GM23248 (cell line): ENCODE measurements around the gene FTL. TPM values are rescaled to one million over a fixed set of nuclear protein-coding genes. Genes with fewer than 3 reads are reported as not detected.

ENCODE experiments used
- DNase-seq: peaks from one replicate; pipeline ENCODE4 v3.0.0-alpha.2; 2015
- H2AFZ ChIP-seq: fragments of 200-600 bp; sonication (generic); 2 replicates; pipeline ENCODE4 v1.6.1; 2016; ENCODE audit warnings: antibody characterized with exemption
- H3F3A ChIP-seq: fragments of 200-600 bp; sonication (generic); 2 replicates; pipeline ENCODE4 v1.6.1; 2016; ENCODE audit warnings: mild to moderate bottlenecking, antibody characterized with exemption, mixed run types; ENCODE audit not compliant: insufficient read depth
- H3K27ac ChIP-seq: fragments of 200-600 bp; sonication (generic); 2 replicates; pipeline ENCODE4 v1.5.1; 2016; ENCODE audit warnings: mild to moderate bottlenecking
- H3K27me3 ChIP-seq: fragments of 200-600 bp; sonication (generic); replicated peaks from 2 replicates; pipeline ENCODE4 v1.6.1; 2016; ENCODE audit warnings: mild to moderate bottlenecking; ENCODE audit not compliant: insufficient read depth
- H3K36me3 ChIP-seq: fragments of 200-600 bp; sonication (generic); 2 replicates; pipeline ENCODE4 v1.6.1; 2016; ENCODE audit warnings: low read depth, mild to moderate bottlenecking
- H3K4me1 ChIP-seq: fragments of 200-600 bp; sonication (generic); 2 replicates; pipeline ENCODE4 v1.6.1; 2016; ENCODE audit warnings: mild to moderate bottlenecking; ENCODE audit not compliant: insufficient read depth
- H3K4me2 ChIP-seq: fragments of 200-600 bp; sonication (generic); one replicate; pipeline ENCODE4 v1.6.1; 2016; ENCODE audit warnings: mild to moderate bottlenecking; ENCODE audit not compliant: unreplicated experiment
- H3K4me3 ChIP-seq: fragments of 200-600 bp; sonication (generic); 2 replicates; pipeline ENCODE4 v1.5.1; 2016; ENCODE audit warnings: mild to moderate bottlenecking
- H3K79me2 ChIP-seq: fragments of 200-600 bp; sonication (generic); 2 replicates; pipeline ENCODE4 v1.6.1; 2016; ENCODE audit warnings: mild to moderate bottlenecking; ENCODE audit not compliant: insufficient read depth
- H3K9ac ChIP-seq: fragments of 200-600 bp; sonication (generic); 2 replicates; pipeline ENCODE4 v1.6.1; 2016; ENCODE audit warnings: mild to moderate bottlenecking
- H3K9me2 ChIP-seq: fragments of 200-600 bp; sonication (generic); 2 replicates; pipeline ENCODE4 v1.6.1; 2016; ENCODE audit warnings: mixed run types, mild to moderate bottlenecking, moderate library complexity; ENCODE audit not compliant: insufficient read depth
- H3K9me3 ChIP-seq: fragments of 200-600 bp; sonication (generic); one replicate; pipeline ENCODE4 v1.6.1; 2017; ENCODE audit warnings: low read depth
- H4K20me1 ChIP-seq: fragments of 200-600 bp; sonication (generic); 2 replicates; pipeline ENCODE4 v1.6.0; 2016; ENCODE audit not compliant: insufficient read depth
- EZH2 ChIP-seq: fragments of 200-600 bp; sonication (generic); IDR thresholded peaks from 2 replicates; pipeline ENCODE4 v1.6.1; 2018; ENCODE audit warnings: antibody characterized with exemption, mild to moderate bottlenecking; ENCODE audit not compliant: insufficient read depth, poor library complexity, severe bottlenecking
- EZH2phosphoT487 ChIP-seq: fragments of 200-600 bp; sonication (generic); IDR thresholded peaks from 2 replicates; pipeline ENCODE4 v1.6.1; 2018; ENCODE audit warnings: antibody characterized with exemption, moderate library complexity, mild to moderate bottlenecking, low read depth; ENCODE audit not compliant: insufficient read depth
- WGBS, 2 experiments: methylation state at CpG; one replicate each; pipeline ENCODE4 v1.1.6; 2015 to 2017; ENCODE audit warnings: low lambda C conversion rate in 2 of 2, low coverage in 1 of 2; ENCODE audit errors: missing lambda C conversion rate in 2 of 2; 5-methylcytosine and 5-hydroxymethylcytosine counted together
- in situ Hi-C: fragments of 300-500 bp; cut with MboI; formaldehyde crosslinking; loops from 2 replicates; pipeline ENCODE4 v1.15.0; 2020
- polyA plus RNA-seq: library from polyadenylated mRNA; unstranded; fragments of >200 nt; fragmentation: Nextera tagmentation; extraction: Ambion mirVana; gene quantifications from 2 replicates; pipeline ENCODE4 v1.2.1, GENCODE V29; 2016
- total RNA-seq: library from RNA; depleted of rRNA; stranded (reverse); fragments of >200 nt; shearing (Covaris generic); gene quantifications from 2 replicates; pipeline ENCODE4 v1.2.3, GENCODE V29; 2014

Gene FTL
- total and polyA plus RNA-seq, 2 experiments from 2014 or later: 2,848 to 8,171 TPM

DNA sequence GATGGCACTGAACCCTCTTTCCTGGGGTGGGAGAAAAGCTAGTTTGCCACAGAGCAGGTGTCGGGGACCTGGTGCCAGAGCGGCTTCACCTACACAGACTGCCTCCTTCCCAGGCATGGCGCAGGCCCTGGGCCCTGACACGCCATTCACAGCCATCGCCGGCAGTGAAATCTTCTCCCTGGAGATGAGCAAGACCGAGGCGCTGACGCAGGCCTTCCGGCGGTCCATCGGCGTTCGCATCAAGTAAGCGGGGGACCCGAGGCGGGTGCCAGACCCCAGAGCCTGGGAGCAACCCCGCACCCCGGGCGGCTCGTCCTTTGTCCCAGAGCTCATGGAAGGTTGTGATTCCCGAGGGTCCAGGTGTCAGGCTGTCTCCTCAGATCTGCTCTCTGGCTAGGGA is 41.8 kb downstream of the FTL start:
- no peak for TF ChIP-seq EZH2
- no peak for TF ChIP-seq EZH2phosphoT487
- H3K9ac ChIP-seq: no peak overlapping the region
- H3K9me2 ChIP-seq: no peaks in the 10 kb centered on the region
- no peaks in the 10 kb centered on the region for H3K27me3 ChIP-seq
- no peak overlapping the region for H3K4me2 ChIP-seq
- H3K36me3 ChIP-seq: peaks cover 3% of the 10 kb centered on the region; the same call in 1 of the 2 replicates
- no peaks in the 10 kb centered on the region for H4K20me1 ChIP-seq
- H3K4me3 ChIP-seq: no peak overlapping the region
- H3K9me3 ChIP-seq: no peaks in the 10 kb centered on the region
- H3K27ac ChIP-seq: no peak overlapping the region
- no peaks in the 10 kb centered on the region for H3K4me1 ChIP-seq
- DNase-seq: no peak
- H2AFZ ChIP-seq: no peak overlapping the region
- H3K79me2 ChIP-seq: peaks cover 6% of the 10 kb centered on the region; the same call in 1 of the 2 replicates
- in situ Hi-C loops: no loop called here
- H3F3A ChIP-seq: no peaks in the 10 kb centered on the region
- 94 to 95% methylated on average over 17 to 22 of the region's 22 CpGs for WGBS, 2 experiments

DNA sequence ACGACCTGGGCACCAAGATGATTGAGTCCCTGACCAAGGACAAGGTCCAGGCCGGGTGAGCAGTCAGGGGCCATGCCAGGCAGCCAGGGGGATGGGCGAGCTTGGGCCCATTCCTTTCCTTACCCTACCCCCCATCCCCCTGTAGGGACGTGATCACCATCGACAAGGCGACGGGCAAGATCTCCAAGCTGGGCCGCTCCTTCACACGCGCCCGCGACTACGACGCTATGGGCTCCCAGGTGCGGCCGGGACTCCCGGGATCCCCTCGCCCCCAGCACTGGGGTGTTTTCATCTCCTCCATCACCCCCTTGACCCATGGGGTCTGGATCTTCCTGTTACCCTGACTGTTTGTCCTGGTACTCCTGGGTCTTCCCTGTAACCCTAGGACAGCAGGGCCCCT is 44.7 kb downstream of the FTL start:
- Histone ChIP-seq H2AFZ (no peak overlapping the region), H3K4me2 (no peak overlapping the region), H3K79me2 (no peaks in the 10 kb centered on the region), H3K4me1 (no peaks in the 10 kb centered on the region), H3F3A (no peaks in the 10 kb centered on the region), H3K36me3 (peaks cover 3% of the 10 kb centered on the region; the same call in 1 of the 2 replicates), H3K9ac (no peak overlapping the region), H3K27ac (no peak overlapping the region), H3K27me3 (no peaks in the 10 kb centered on the region), H3K4me3 (no peak overlapping the region), H3K9me2 (no peaks in the 10 kb centered on the region), H4K20me1 (no peaks in the 10 kb centered on the region), H3K9me3 (no peaks in the 10 kb centered on the region)
- no peak for DNase-seq
- TF ChIP-seq EZH2phosphoT487 (no peak), EZH2 (no peak)
- 88 to 91% methylated on average over 17 to 18 of the region's 18 CpGs for WGBS, 2 experiments
- in situ Hi-C loops: no loop called here

DNA sequence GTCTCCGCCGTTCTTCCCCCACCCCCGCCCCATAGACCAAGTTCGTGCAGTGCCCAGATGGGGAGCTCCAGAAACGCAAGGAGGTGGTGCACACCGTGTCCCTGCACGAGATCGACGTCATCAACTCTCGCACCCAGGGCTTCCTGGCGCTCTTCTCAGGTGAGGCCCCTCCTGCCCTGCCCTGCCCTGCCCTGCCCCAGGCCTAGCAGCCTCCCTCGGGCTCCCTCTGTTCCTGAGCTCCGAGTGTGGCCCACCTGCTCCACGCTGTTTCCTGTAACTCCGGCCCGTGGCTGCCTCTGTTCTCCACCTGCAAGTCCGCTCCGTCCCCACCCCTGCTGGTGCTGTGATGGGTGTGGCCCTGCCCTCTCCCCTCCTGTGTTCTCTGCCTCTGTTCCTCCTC is 45.3 kb downstream of the FTL start:
- TF ChIP-seq EZH2phosphoT487 (no peak), EZH2 (no peak)
- WGBS, 2 experiments: 80 to 86% methylated on average over 15 to 18 of the region's 18 CpGs

DNA sequence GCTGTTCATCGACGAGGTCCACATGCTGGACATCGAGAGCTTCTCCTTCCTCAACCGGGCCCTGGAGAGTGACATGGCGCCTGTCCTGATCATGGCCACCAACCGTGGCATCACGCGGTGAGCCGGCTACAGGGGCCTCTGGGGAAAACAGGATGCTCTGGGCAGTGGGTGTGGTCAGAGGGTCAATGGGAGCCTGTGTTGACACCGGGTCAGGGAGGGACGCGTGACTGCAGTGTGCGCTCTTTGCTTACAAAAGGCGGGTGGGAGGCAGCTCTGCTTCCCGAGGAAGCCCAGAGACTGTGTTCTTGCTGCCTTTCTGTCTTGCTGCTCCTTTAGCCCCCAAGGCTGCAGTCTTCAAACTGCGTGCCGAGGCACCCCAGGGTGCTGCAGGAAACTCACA is 46.1 kb downstream of the FTL start:
- Histone ChIP-seq H3K79me2 (no peaks in the 10 kb centered on the region), H3K36me3 (peaks cover 3% of the 10 kb centered on the region; the same call in 1 of the 2 replicates), H2AFZ (no peak overlapping the region), H4K20me1 (no peaks in the 10 kb centered on the region), H3K27me3 (no peaks in the 10 kb centered on the region), H3K27ac (no peak overlapping the region), H3K9me2 (no peaks in the 10 kb centered on the region), H3K4me1 (no peaks in the 10 kb centered on the region), H3K9ac (no peak overlapping the region), H3K4me3 (no peak overlapping the region), H3K4me2 (no peak overlapping the region), H3K9me3 (no peaks in the 10 kb centered on the region), H3F3A (no peaks in the 10 kb centered on the region)
- no peak for DNase-seq
- in situ Hi-C loops: no loop called here
- TF ChIP-seq EZH2phosphoT487: no peak
- TF ChIP-seq EZH2: no peak
- 82 to 92% methylated on average over 12 to 17 of the region's 17 CpGs for WGBS, 2 experiments

More for the DNA sequence above, 45.3 kb downstream of the FTL start:
- Histone ChIP-seq H3K9me2 (no peaks in the 10 kb centered on the region), H3K4me1 (no peaks in the 10 kb centered on the region), H3K79me2 (no peaks in the 10 kb centered on the region), H3K9ac (no peak overlapping the region), H3K9me3 (no peaks in the 10 kb centered on the region), H3K4me3 (no peak overlapping the region), H3K36me3 (peaks cover 3% of the 10 kb centered on the region; the same call in 1 of the 2 replicates), H2AFZ (no peak overlapping the region), H3F3A (no peaks in the 10 kb centered on the region), H3K27me3 (no peaks in the 10 kb centered on the region), H4K20me1 (no peaks in the 10 kb centered on the region), H3K4me2 (no peak overlapping the region), H3K27ac (no peak overlapping the region)
- DNase-seq: no peak
- in situ Hi-C loops: no loop called here
